Activated CD8-positive, alpha-beta memory T cell treated with anti-CD3 and anti-CD28 coated beads for 36 hours (primary cell): ENCODE measurements around the gene ARHGAP15. TPM values are rescaled to one million over a fixed set of nuclear protein-coding genes. Genes with fewer than 3 reads are reported as not detected.

Source experiments
- CTCF ChIA-PET: fragments of 350-600 bp; sonication (Branson Sonifier 250); formaldehyde crosslinking; loops from one replicate; lab custom pipeline; 2021; ENCODE audit warnings: antibody characterized with exemption; lab: Charles Lee
- POLR2A ChIA-PET: fragments of 350-600 bp; sonication (Branson Sonifier 250); formaldehyde crosslinking; loops from one replicate; lab custom pipeline; 2021; ENCODE audit warnings: antibody characterized with exemption; lab: Charles Lee
- total RNA-seq, 2 experiments: library from RNA; stranded (reverse); gene quantifications; one replicate each; pipeline ENCODE4 v1.2.3, GENCODE V29; 2021

The ARHGAP15 gene
- total RNA-seq, 2 experiments from 2014 or later, result 36.1 to 36.4 TPM

DNA sequence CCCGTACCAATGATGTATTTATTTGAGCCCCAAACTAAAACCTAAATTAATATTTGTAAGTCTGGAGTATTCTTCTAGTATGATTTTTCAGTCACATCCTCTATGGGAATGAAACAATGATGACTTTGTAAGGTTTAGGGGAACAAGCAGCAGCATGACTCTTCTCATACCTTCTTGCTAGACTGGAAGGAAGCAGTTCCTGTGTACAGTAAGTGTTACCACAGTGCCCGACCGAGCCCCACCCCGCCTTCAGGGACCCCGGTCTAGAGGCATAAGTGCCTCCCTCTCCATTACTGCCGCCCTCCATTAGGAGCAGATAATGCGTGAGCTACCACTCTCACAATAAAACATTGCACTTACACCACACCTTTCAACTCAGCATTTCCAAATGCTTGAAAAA, 599.3 kb downstream of the ARHGAP15 start:
- ChIA-PET CTCF (no interaction called here), POLR2A (no interaction called here)

- ChIA-PET CTCF (no interaction called here), POLR2A (interaction anchor here (1.7 kb wide), 1 partner anchor 30 kb away, joined by 4 read pairs; no protein-coding TSS in a partner anchor)
Observed at GRCh38 chr2:143729296-143729814, 600.1 kb downstream of the ARHGAP15 start.

GRCh38 chr2:143730155-143730952, 601.1 kb downstream of the ARHGAP15 start:
- CTCF ChIA-PET, result no interaction called here

GRCh38 chr2:143730953-143731260, 601.7 kb downstream of the ARHGAP15 start:
- CTCF ChIA-PET, result no interaction called here
- POLR2A ChIA-PET, result interaction anchor here (1.7 kb wide), 1 partner anchor 32 kb away, joined by 4 read pairs; no protein-coding TSS in a partner anchor

More at GRCh38 chr2:143730155-143730952, 601.1 kb downstream of the ARHGAP15 start:
- POLR2A ChIA-PET, result interaction anchor here (1.7 kb wide), 1 partner anchor 31 kb away, joined by 4 read pairs; no protein-coding TSS in a partner anchor

DNA sequence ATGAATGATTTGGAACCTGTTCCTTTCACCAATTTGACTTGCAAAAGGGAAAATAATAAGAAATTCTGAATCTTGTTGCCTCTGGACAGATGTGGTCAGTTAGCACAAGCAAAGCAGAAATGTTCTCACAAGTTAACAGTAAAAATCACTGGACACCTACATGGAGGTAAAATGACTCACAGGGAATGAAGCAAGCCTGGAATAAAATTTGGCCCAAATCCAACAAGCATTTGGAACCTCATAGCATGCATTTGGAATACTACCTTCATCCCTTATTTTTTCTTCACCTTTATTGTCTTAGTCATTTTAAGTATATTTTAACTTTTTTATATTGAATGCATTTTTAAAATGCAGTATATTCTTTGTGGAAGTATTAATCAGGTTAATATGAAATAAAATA, 602.9 kb downstream of the ARHGAP15 start:
- ChIA-PET CTCF (no interaction called here), POLR2A (no interaction called here)

DNA sequence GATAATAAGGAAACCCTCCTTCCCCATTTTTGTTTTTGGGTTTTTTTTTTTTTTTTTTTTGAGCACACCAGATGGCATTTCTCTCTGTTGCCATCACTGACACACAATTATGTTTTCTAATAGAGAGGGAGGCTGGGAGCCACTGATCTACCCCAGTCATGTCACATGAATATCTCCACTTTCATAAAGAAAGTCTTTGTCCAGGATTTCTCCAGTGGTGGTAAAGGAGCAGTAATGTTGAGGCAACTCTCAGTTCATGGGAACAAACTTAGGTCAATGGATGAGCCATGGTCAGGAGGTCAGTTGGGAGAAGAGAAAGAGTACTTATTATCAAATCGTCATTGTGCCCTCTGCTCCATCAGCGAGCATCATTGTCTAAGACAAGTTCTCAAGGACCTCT, 603.7 kb downstream of the ARHGAP15 start:
- POLR2A ChIA-PET, result no interaction called here
- CTCF ChIA-PET, result interaction anchor here (1.5 kb wide), 1 partner anchor 10 kb away, joined by 3 read pairs; no protein-coding TSS in a partner anchor

- ChIA-PET POLR2A (no interaction called here), CTCF (no interaction called here)
Observed at GRCh38 chr2:143734507-143734906, 605.3 kb downstream of the ARHGAP15 start.

- POLR2A ChIA-PET, result no interaction called here
- CTCF ChIA-PET, result no interaction called here
Observed at GRCh38 chr2:143736904-143737303, 607.7 kb downstream of the ARHGAP15 start.

DNA sequence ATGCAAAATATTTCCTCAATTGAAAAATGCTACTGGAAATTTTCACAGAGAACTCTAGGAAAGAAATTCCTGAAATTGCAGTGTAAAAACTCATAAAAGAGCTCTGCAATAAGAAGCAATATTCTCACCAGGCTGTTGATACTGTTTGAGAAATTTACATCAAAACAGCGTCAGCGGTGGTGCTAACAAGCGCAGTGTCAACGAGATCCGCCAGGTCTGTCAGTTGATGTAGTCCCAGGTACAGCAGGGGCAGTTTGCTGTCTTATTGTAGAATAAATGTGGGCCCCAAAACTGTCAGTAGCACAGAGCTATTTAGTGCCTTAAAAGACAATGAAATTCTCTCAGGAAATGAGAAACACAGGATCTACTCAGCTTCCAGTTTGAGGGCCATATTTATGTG, 611.2 kb downstream of the ARHGAP15 start:
- POLR2A ChIA-PET, result no interaction called here

DNA sequence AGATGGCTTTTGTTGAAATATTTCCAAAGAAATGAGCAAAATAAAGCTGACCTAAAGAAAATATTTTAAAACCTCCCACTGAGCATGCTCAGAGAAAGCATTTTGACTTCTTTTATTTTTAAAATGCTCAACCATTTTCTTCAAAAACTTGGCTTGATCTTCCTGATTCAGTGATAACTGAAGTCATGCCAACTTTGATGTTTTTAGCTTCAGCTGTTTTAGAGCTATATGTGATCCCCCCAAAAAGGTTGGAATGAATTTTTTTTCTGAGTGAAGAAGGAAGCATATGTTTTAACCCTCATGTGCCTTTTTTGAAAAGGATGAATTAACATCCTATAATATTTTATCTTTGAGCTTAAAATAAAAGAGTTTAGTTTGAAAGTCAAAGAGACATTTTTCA, 612.0 kb downstream of the ARHGAP15 start:
- CTCF ChIA-PET, result no interaction called here
- POLR2A ChIA-PET, result no interaction called here

More for the DNA sequence above, 611.2 kb downstream of the ARHGAP15 start:
- CTCF ChIA-PET, result no interaction called here

- ChIA-PET CTCF (interaction anchor here (1.1 kb wide), 1 partner anchor 9 kb away, joined by 3 read pairs; no protein-coding TSS in a partner anchor), POLR2A (no interaction called here)
Observed at GRCh38 chr2:143742581-143742980, 613.4 kb downstream of the ARHGAP15 start.

GRCh38 chr2:143744114-143744513, 614.9 kb downstream of the ARHGAP15 start:
- POLR2A ChIA-PET, result no interaction called here
- CTCF ChIA-PET, result no interaction called here

DNA sequence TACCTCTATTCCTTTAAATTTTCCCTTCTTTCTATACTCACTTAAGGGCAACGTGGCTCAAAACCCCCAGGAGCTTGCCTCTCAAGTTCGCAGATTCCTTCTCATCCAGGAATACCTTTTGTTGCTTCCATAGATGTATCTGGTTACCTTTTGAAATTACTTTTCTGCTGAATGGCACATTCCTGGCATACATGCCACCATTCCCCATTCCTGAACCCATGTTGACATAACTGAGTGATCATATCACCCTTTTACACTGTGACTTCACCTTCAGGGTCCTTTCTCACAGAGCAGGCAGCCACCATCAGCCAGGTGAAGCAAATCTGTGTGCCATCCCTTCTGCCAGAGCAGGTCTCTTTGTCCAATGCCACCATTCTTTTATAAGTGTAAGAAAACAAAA, 615.8 kb downstream of the ARHGAP15 start:
- ChIA-PET CTCF (interaction anchor here (0.6 kb wide), 1 partner anchor 1164 kb away, joined by 5 read pairs; no protein-coding TSS in a partner anchor), POLR2A (no interaction called here)

DNA sequence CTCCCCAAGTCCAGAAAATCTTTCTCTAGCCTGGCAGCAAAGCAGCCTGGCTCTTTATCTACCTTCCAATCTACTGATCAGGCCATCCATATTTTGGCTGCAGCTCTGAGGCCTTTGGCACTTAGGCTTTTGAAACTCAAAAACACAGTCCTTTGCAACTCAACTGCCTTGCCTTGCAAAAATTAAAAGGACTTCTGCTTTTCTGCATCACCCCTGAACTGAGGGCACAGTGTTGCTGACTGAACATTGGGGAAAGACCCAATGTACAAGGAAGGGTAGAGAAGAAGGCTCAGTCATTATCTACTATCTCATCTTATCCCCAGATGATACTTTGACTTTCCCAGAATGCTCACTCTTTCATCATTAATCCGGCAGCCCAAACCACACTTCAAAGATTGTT, 625.5 kb downstream of the ARHGAP15 start:
- CTCF ChIA-PET, result no interaction called here
- POLR2A ChIA-PET, result no interaction called here

DNA sequence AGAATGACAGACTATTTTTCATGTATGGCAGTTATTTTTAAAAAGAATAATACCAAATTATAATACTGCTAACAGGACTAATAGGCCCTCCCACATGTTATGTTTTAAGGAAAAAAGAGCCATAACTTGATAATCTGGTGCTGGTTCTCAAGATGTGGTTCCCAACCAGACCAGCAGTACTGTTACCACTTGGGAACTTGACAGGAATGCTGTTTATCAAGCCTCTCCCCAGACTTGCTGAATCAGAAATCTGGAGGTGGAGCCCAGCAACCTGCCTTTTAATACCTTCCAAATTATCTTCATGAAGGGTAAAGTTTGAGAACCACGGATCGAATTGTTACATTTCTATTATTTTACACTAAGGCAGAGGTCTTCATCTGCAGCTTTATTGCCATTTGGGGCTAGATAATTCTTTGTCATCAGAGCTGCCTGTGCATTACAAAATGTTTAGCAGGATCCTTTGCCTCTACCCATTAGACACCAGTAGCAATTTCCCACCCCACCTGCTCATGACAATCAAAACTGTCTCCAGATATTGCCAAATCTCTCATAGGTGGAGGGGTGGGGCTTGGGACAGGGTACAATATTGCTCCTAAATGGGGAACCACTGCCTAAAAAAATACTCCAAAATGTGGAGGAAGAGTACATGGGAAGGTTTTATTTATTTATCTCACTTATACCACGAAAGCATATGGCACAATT, 629.6 kb downstream of the ARHGAP15 start:
- POLR2A ChIA-PET, result no interaction called here

GRCh38 chr2:143759455-143759854, 630.2 kb downstream of the ARHGAP15 start:
- POLR2A ChIA-PET, result no interaction called here
- CTCF ChIA-PET, result no interaction called here

More for the DNA sequence above, 629.6 kb downstream of the ARHGAP15 start:
- CTCF ChIA-PET, result no interaction called here

DNA sequence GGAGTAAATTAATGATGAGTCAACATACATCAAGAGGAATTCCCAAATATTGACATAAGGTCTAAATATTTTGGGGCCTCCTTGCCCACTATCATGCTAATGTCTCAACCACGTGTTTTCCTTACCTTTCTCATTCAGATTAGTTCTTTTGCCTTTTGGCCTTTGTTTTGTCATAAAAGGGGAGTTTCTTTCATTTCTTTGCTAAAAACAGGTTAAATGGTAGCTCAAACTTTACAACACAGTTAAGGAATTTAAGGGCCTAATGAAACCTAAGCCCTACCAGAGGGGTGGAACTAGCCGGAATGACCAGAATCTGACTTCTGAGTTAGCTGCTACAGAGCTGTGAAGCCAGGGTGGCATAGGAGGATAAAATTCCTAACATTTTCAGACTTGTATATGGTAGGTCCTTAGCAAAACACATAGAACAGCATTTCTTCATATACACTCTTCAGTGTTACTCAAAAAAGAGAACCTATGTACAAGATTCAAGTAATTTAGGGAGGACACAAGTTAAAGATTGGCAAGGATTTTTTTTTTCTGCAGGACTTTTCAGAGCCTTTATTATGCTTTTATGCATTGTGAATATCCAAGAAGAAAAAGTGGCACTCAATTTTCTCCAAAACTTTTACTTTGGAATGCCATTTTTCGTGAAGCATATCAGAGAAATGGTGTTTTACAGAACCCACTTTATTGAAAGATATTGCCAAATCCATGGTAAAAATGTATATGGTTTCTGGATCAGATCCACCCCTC, 633.1 kb downstream of the ARHGAP15 start:
- CTCF ChIA-PET, result no interaction called here
- POLR2A ChIA-PET, result no interaction called here

DNA sequence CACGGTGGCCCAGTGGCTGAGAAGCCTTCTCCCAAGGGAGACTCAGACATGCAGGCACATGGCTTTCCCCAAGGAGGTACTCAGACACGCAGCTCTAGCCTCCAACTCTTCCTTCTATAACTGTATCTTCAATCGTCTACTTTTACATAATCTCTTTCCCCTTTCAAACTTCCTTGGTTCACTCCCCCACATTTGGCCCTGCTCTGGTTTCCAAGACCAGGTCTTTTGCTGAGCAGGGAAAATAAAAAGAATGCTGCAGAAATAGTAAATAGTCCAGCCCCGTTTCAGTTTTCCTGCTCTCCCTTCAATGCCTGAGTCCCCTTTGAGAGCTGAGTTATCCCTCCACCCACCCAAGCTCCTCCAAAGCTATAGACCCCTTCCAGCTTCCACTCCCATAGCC, 635.0 kb downstream of the ARHGAP15 start:
- CTCF ChIA-PET, result no interaction called here
- POLR2A ChIA-PET, result no interaction called here

DNA sequence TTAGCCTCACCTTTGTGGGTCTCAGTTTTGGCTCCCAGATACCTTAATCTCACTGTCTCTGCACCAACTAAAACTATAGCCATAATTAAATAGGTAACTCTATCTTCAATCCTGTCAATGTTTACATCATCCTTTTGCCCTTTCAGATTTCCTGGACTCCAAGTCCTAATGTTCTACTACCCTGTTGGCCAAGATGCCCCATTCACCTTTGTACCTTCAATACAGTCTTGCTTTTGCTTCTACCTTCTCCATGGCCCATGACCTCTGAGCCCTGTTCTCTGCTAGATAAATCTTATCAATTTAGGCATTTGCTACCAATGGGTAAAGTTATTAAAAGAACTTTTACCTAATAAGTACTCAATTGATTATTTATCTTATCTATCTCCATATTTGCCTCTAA, 635.5 kb downstream of the ARHGAP15 start:
- CTCF ChIA-PET, result no interaction called here

GRCh38 chr2:143768991-143769390, 639.8 kb downstream of the ARHGAP15 start:
- ChIA-PET CTCF (no interaction called here), POLR2A (no interaction called here)

More for the DNA sequence above, 635.5 kb downstream of the ARHGAP15 start:
- POLR2A ChIA-PET, result no interaction called here
